ENCODE measurements around the gene TUBB4A.
"Not testable (repeated sequence)": the region's sequence is repeated elsewhere in the genome, so short reads cannot be mapped to it uniquely, and the experiment has no call there.

Gene TUBB4A

GRCh38 chr19:6501740-6502648 is at the start of gene TUBB4A:
Gene TUBB4A, minus strand, starts transcription at chr19:6502309. Its CDS starts 97 bp downstream, at chr19:6502212.
- H3K4me3 ChIP-seq (ENCODE audit: low read depth, low read length): peak within 1 kb of the TSS; percentile 48
- no peak for TF ChIP-seq CTCF (IDR thresholded peaks at IDR 0.05; ENCODE audit: borderline replicate concordance, insufficient read depth, low read depth, low read length)

- H3K4me3 ChIP-seq (ENCODE audit: low read depth, low read length): no peak overlapping the region
- TF ChIP-seq CTCF (IDR thresholded peaks at IDR 0.05; ENCODE audit: borderline replicate concordance, insufficient read depth, low read depth, low read length): no peak
These were observed 49.0 kb upstream of the TUBB4A start for GRCh38 chr19:6551091-6551490.

- not testable (repeated sequence) for H3K4me3 ChIP-seq (ENCODE audit: low read depth, low read length)
These were observed 48.6 kb upstream of the TUBB4A start for GRCh38 chr19:6550679-6551078.

- no peak overlapping the region for H3K4me3 ChIP-seq (ENCODE audit: low read depth, low read length)
- no peak for TF ChIP-seq CTCF (IDR thresholded peaks at IDR 0.05; ENCODE audit: borderline replicate concordance, insufficient read depth, low read depth, low read length)
These were observed 41.8 kb upstream of the TUBB4A start for GRCh38 chr19:6543866-6544347.

GRCh38 chr19:6540918-6541689 is 39.0 kb upstream of the TUBB4A start:
- no peak for TF ChIP-seq CTCF (IDR thresholded peaks at IDR 0.05; ENCODE audit: borderline replicate concordance, insufficient read depth, low read depth, low read length)
- H3K4me3 ChIP-seq (ENCODE audit: low read depth, low read length): no peak overlapping the region

GRCh38 chr19:6539514-6539913 is 37.4 kb upstream of the TUBB4A start:
- no peak overlapping the region for H3K4me3 ChIP-seq (ENCODE audit: low read depth, low read length)
- TF ChIP-seq CTCF (IDR thresholded peaks at IDR 0.05; ENCODE audit: borderline replicate concordance, insufficient read depth, low read depth, low read length): no peak

GRCh38 chr19:6535558-6536137 is 33.5 kb upstream of the TUBB4A start:
- no peak for TF ChIP-seq CTCF (IDR thresholded peaks at IDR 0.05; ENCODE audit: borderline replicate concordance, insufficient read depth, low read depth, low read length)
- H3K4me3 ChIP-seq (ENCODE audit: low read depth, low read length): no peak overlapping the region
